GM23338 (cell line): ENCODE data around the gene TBCD. TPM values are rescaled to one million over a fixed set of nuclear protein-coding genes. Genes with fewer than 3 reads are reported as not detected.

Experiments
- ATAC-seq: fragments of 200-7000 bp; cut with Tn5 transposase; 3 replicates; pipeline ENCODE4 v1.9.1; 2020
- DNase-seq: peaks from one replicate; pipeline ENCODE4 v3.0.0-alpha.2; 2015; ENCODE audit warnings: low spot score
- H2AFZ ChIP-seq: fragments of 200-600 bp; sonication (generic); 2 replicates; pipeline ENCODE4 v1.8.0; 2016; ENCODE audit warnings: antibody characterized with exemption, mild to moderate bottlenecking, moderate library complexity
- H3F3A ChIP-seq: fragments of 200-600 bp; sonication (generic); replicated peaks from 2 replicates; pipeline ENCODE4 v1.8.0; 2017; ENCODE audit warnings: antibody characterized with exemption, mixed run types, low read depth
- H3K27ac ChIP-seq: fragments of 200-600 bp; sonication (generic); 2 replicates; pipeline ENCODE4 v1.6.1; 2016; ENCODE audit warnings: low read depth
- H3K27me3 ChIP-seq: fragments of 200-600 bp; sonication (generic); 2 replicates; pipeline ENCODE4 v1.8.0; 2016; ENCODE audit warnings: mild to moderate bottlenecking, mixed run types, moderate library complexity; ENCODE audit not compliant: insufficient read depth
- H3K36me3 ChIP-seq: fragments of 200-600 bp; sonication (generic); 2 replicates; pipeline ENCODE4 v1.8.0; 2016; ENCODE audit warnings: mild to moderate bottlenecking; ENCODE audit not compliant: insufficient read depth
- H3K4me1 ChIP-seq: fragments of 200-600 bp; sonication (generic); 2 replicates; pipeline ENCODE4 v1.8.0; 2016; ENCODE audit warnings: mild to moderate bottlenecking, moderate library complexity; ENCODE audit not compliant: insufficient read depth
- H3K4me2 ChIP-seq: fragments of 200-600 bp; sonication (generic); 2 replicates; pipeline ENCODE4 v1.7.1; 2017; ENCODE audit warnings: mixed run types
- H3K4me3 ChIP-seq: fragments of 200-600 bp; sonication (generic); 2 replicates; pipeline ENCODE4 v1.6.1; 2016; ENCODE audit warnings: mixed run types
- H3K79me2 ChIP-seq: fragments of 200-600 bp; sonication (generic); replicated peaks from 2 replicates; pipeline ENCODE4 v1.8.0; 2017; ENCODE audit warnings: mild to moderate bottlenecking; ENCODE audit not compliant: insufficient read depth
- H3K9me2 ChIP-seq: fragments of 200-600 bp; sonication (generic); 2 replicates; pipeline ENCODE4 v1.8.0; 2017; ENCODE audit not compliant: insufficient read depth
- H4K20me1 ChIP-seq: fragments of 200-600 bp; sonication (generic); replicated peaks from 2 replicates; pipeline ENCODE4 v1.8.0; 2017; ENCODE audit warnings: mild to moderate bottlenecking; ENCODE audit not compliant: insufficient read depth
- H3K27ac Mint-ChIP-seq: 2 replicates; pipeline ENCODE4 v1.8.0; 2020; ENCODE audit warnings: inconsistent platforms, mild to moderate bottlenecking, moderate library complexity, mixed read lengths
- H3K27me3 Mint-ChIP-seq: 3 replicates; pipeline ENCODE4 v1.8.0; 2022; ENCODE audit warnings: low read depth, mild to moderate bottlenecking, moderate library complexity, mixed read lengths, inconsistent platforms; ENCODE audit not compliant: insufficient read depth, poor library complexity
- H3K36me3 Mint-ChIP-seq: 3 replicates; pipeline ENCODE4 v1.8.0; 2021; ENCODE audit warnings: low read depth, mild to moderate bottlenecking, inconsistent platforms, moderate library complexity, mixed read lengths
- H3K4me1 Mint-ChIP-seq: 3 replicates; pipeline ENCODE4 v1.8.0; 2020; ENCODE audit warnings: mild to moderate bottlenecking, inconsistent platforms, mixed read lengths
- H3K4me3 Mint-ChIP-seq: 3 replicates; pipeline ENCODE4 v1.8.0; 2021; ENCODE audit warnings: moderate library complexity, mild to moderate bottlenecking, inconsistent platforms, mixed read lengths
- H3K9me3 Mint-ChIP-seq: 3 replicates; pipeline ENCODE4 v1.8.0; 2020; ENCODE audit warnings: moderate library complexity, mild to moderate bottlenecking, inconsistent platforms, mixed read lengths
- NANOG ChIP-seq: IDR thresholded peaks from 2 replicates; pipeline ENCODE4 v1.6.1; 2016; ENCODE audit warnings: antibody characterized with exemption, borderline replicate concordance
- polyA plus RNA-seq: library from polyadenylated mRNA; unstranded; fragments of >200 nt; fragmentation: Nextera tagmentation; extraction: Ambion mirVana; gene quantifications from 2 replicates; pipeline ENCODE4 v1.2.1, GENCODE V29; 2016
- total RNA-seq: library from RNA; depleted of rRNA; stranded (reverse); fragments of >200 nt; shearing (Covaris generic); gene quantifications from 2 replicates; pipeline ENCODE4 v1.2.3, GENCODE V29; 2014
- TF ChIP-seq, protein P1 (sequence below): fragments of 250-450 bp; sonication (Bioruptor Pico); IDR thresholded peaks from 2 replicates; pipeline ENCODE4 v1.5.0; 2020; ENCODE audit warnings: mild to moderate bottlenecking, moderate library complexity
- TF ChIP-seq, protein P2 (sequence below), 2 experiments: fragments of 200-600 bp in 1 of 2; sonication (generic) in 1 of 2; conservative IDR thresholded peaks; 2 replicates each; pipeline versions ENCODE4 v1.5.1 to v1.6.1; 2016 to 2017; ENCODE audit warnings: antibody characterized with exemption in 2 of 2, low read depth in 2 of 2, mild to moderate bottlenecking in 2 of 2, moderate library complexity in 1 of 2

Gene TBCD
- total and polyA plus RNA-seq, 2 experiments from 2014 or later: 75.0 to 116 TPM

DNA sequence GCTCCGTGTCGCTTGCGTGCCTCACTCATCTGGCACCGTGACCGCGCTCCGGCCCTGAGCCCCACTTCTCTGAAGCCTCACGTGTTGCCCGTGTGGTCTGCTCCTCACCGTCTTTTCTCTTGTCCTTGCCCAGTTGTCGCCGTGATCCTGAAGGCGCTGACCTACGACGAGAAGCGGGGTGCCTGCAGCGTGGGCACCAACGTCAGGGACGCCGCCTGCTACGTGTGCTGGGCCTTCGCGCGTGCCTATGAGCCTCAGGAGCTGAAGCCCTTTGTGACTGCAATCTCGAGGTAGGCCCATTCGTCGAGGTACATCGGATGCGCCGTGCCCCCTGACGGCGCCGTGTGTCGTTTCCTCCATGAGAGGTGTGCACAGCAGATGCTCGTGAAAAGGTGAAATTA, 118.2 kb downstream of the TBCD start (continued):
- TF ChIP-seq, protein P1, sequence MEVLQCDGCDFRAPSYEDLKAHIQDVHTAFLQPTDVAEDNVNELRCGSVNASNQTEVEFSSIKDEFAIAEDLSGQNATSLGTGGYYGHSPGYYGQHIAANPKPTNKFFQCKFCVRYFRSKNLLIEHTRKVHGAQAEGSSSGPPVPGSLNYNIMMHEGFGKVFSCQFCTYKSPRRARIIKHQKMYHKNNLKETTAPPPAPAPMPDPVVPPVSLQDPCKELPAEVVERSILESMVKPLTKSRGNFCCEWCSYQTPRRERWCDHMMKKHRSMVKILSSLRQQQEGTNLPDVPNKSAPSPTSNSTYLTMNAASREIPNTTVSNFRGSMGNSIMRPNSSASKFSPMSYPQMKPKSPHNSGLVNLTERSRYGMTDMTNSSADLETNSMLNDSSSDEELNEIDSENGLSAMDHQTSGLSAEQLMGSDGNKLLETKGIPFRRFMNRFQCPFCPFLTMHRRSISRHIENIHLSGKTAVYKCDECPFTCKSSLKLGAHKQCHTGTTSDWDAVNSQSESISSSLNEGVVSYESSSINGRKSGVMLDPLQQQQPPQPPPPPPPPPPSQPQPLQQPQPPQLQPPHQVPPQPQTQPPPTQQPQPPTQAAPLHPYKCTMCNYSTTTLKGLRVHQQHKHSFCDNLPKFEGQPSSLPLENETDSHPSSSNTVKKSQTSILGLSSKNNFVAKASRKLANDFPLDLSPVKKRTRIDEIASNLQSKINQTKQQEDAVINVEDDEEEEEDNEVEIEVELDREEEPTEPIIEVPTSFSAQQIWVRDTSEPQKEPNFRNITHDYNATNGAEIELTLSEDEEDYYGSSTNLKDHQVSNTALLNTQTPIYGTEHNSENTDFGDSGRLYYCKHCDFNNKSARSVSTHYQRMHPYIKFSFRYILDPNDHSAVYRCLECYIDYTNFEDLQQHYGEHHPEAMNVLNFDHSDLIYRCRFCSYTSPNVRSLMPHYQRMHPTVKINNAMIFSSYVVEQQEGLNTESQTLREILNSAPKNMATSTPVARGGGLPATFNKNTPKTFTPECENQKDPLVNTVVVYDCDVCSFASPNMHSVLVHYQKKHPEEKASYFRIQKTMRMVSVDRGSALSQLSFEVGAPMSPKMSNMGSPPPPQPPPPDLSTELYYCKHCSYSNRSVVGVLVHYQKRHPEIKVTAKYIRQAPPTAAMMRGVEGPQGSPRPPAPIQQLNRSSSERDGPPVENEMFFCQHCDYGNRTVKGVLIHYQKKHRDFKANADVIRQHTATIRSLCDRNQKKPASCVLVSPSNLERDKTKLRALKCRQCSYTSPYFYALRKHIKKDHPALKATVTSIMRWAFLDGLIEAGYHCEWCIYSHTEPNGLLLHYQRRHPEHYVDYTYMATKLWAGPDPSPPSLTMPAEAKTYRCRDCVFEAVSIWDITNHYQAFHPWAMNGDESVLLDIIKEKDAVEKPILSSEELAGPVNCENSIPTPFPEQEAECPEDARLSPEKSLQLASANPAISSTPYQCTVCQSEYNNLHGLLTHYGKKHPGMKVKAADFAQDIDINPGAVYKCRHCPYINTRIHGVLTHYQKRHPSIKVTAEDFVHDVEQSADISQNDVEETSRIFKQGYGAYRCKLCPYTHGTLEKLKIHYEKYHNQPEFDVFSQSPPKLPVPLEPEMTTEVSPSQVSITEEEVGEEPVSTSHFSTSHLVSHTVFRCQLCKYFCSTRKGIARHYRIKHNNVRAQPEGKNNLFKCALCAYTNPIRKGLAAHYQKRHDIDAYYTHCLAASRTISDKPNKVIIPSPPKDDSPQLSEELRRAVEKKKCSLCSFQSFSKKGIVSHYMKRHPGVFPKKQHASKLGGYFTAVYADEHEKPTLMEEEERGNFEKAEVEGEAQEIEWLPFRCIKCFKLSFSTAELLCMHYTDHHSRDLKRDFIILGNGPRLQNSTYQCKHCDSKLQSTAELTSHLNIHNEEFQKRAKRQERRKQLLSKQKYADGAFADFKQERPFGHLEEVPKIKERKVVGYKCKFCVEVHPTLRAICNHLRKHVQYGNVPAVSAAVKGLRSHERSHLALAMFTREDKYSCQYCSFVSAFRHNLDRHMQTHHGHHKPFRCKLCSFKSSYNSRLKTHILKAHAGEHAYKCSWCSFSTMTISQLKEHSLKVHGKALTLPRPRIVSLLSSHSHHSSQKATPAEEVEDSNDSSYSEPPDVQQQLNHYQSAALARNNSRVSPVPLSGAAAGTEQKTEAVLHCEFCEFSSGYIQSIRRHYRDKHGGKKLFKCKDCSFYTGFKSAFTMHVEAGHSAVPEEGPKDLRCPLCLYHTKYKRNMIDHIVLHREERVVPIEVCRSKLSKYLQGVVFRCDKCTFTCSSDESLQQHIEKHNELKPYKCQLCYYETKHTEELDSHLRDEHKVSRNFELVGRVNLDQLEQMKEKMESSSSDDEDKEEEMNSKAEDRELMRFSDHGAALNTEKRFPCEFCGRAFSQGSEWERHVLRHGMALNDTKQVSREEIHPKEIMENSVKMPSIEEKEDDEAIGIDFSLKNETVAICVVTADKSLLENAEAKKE (CRISPR knock-in tag): no peak
- TF ChIP-seq, protein P2, sequence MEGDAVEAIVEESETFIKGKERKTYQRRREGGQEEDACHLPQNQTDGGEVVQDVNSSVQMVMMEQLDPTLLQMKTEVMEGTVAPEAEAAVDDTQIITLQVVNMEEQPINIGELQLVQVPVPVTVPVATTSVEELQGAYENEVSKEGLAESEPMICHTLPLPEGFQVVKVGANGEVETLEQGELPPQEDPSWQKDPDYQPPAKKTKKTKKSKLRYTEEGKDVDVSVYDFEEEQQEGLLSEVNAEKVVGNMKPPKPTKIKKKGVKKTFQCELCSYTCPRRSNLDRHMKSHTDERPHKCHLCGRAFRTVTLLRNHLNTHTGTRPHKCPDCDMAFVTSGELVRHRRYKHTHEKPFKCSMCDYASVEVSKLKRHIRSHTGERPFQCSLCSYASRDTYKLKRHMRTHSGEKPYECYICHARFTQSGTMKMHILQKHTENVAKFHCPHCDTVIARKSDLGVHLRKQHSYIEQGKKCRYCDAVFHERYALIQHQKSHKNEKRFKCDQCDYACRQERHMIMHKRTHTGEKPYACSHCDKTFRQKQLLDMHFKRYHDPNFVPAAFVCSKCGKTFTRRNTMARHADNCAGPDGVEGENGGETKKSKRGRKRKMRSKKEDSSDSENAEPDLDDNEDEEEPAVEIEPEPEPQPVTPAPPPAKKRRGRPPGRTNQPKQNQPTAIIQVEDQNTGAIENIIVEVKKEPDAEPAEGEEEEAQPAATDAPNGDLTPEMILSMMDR (conservative IDR thresholded peaks at IDR 0.05; ENCODE audit: low read depth in 2 of 2): no peak

DNA sequence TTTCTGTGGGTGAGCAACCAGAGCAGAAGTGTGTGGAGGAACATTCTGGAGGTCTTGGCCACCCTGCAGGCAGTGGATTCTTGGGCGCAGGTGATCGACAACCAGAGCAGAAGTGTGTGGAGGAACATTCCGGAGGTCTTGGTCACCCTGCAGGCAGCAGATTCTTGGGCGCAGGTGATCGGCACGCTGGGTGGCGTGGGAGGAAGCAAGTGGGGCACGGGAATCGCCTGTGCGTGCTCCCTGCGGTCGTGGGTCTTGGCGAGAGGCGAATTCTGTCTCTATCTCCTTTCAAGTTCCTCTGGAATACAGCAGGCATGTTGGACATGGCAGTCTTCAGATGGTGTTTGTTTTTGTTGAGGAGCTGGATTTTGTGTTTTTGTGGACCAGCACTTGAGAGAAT, 118.7 kb downstream of the TBCD start:
- H3K9me2 ChIP-seq: no peaks in the 10 kb centered on the region
- no peaks in the 10 kb centered on the region; the same call in 2 of the 3 replicates for H3K9me3 Mint-ChIP-seq
- H3F3A ChIP-seq: no peaks in the 10 kb centered on the region
- H3K79me2 ChIP-seq: peaks cover 43% of the 10 kb centered on the region
- H3K27ac Mint-ChIP-seq: peak overlapping the region; percentile 83; the same call in 1 of the 2 replicates
- H3K36me3 Mint-ChIP-seq: peaks cover 24% of the 10 kb centered on the region
- no peaks in the 10 kb centered on the region for H3K4me1 ChIP-seq
- H3K4me3 Mint-ChIP-seq: no peak overlapping the region
- 0 out of 2 replicates have a peak, but pooled peaks cover 4% of the 10 kb centered on the region for H4K20me1 ChIP-seq
- H3K27me3 Mint-ChIP-seq: peaks cover 18% of the 10 kb centered on the region
- H3K36me3 ChIP-seq: no peaks in the 10 kb centered on the region; the same call in 1 of the 2 replicates
- H3K27me3 ChIP-seq: no peaks in the 10 kb centered on the region
- TF ChIP-seq, protein P2 (conservative IDR thresholded peaks at IDR 0.05; ENCODE audit: low read depth in 2 of 2): no peak
- TF ChIP-seq NANOG: no peak
- no peak overlapping the region for H2AFZ ChIP-seq
- H3K4me2 ChIP-seq: no peak overlapping the region
- no peak overlapping the region for H3K4me3 ChIP-seq
- no peak overlapping the region for H3K27ac ChIP-seq
- peaks cover 21% of the 10 kb centered on the region for H3K4me1 Mint-ChIP-seq
- ATAC-seq (no peak), DNase-seq (no peak)
